HepG2 (cell line): ENCODE measurements around the gene STX1B. TPM values are rescaled to one million over a fixed set of nuclear protein-coding genes. Genes with fewer than 3 reads are reported as not detected.

Experiments used
- ERF ChIP-seq: IDR thresholded peaks from 2 replicates; pipeline ENCODE4 v1.6.1; 2018; ENCODE audit warnings: missing biosample characterization, missing genetic modification reagents
- GATA4 ChIP-seq: sonication (generic); IDR thresholded peaks from 2 replicates; pipeline ENCODE4 v1.6.1; 2016; ENCODE audit warnings: antibody characterized with exemption, low read depth, borderline replicate concordance
- GATAD2A ChIP-seq: IDR thresholded peaks from 2 replicates; pipeline ENCODE4 v1.6.1; 2016
- HCFC1 ChIP-seq: fragments of 150-350 bp; IDR thresholded peaks from 2 replicates; pipeline ENCODE4 v1.6.1; 2014; ENCODE audit warnings: low read depth, low read length
- HNF4A ChIP-seq: sonication (generic); formaldehyde crosslinking; IDR thresholded peaks from 2 replicates; pipeline ENCODE4 v1.4.0; 2020; ENCODE audit warnings: missing genetic modification reagents
- HOXD1 ChIP-seq: sonication (generic); formaldehyde crosslinking; IDR thresholded peaks from 2 replicates; pipeline ENCODE4 v1.5.0; 2020; ENCODE audit warnings: missing genetic modification reagents
- IKZF4 ChIP-seq: sonication (generic); formaldehyde crosslinking; IDR thresholded peaks from 2 replicates; pipeline ENCODE4 v1.5.1; 2020; ENCODE audit warnings: borderline replicate concordance, mild to moderate bottlenecking, low read depth, missing genetic modification reagents; ENCODE audit errors: not compliant biosample characterization
- KLF12 ChIP-seq: sonication (generic); formaldehyde crosslinking; IDR thresholded peaks from 2 replicates; pipeline ENCODE4 v1.4.0; 2020; ENCODE audit warnings: missing genetic modification reagents, borderline replicate concordance
- SOX6 ChIP-seq, 2 experiments: fragments of 450-650 bp in 1 of 2; sonication (generic) in 1 of 2; formaldehyde crosslinking in 1 of 2; IDR thresholded peaks; 2 replicates each; pipeline versions ENCODE4 v1.4.0 to v1.6.1; 2017 to 2020; ENCODE audit warnings: antibody characterized with exemption in 1 of 2, mild to moderate bottlenecking in 1 of 2, missing genetic modification reagents in 1 of 2
- ZNF350 ChIP-seq: sonication (generic); formaldehyde crosslinking; IDR thresholded peaks from 2 replicates; pipeline ENCODE4 v1.4.0; 2020; ENCODE audit warnings: mild to moderate bottlenecking, low read depth, missing genetic modification reagents, borderline replicate concordance
- ZNF703 ChIP-seq: sonication (generic); formaldehyde crosslinking; IDR thresholded peaks from 2 replicates; pipeline ENCODE4 v1.5.1; 2020; ENCODE audit warnings: missing genetic modification reagents, mild to moderate bottlenecking, moderate library complexity, borderline replicate concordance
- polyA plus RNA-seq, 8 experiments: library from polyadenylated mRNA; depleted of rRNA in 3 of 8; stranded (reverse) in 7 of 8; unstranded in 1 of 8; fragments of >200 nt; fragmentation: Illumina TruSeq in 4 of 8; extraction: Trizol in 4 of 8; gene quantifications; 2 replicates each; pipeline versions ENCODE4 v1.2.1 to v1.2.3, GENCODE V29; 2011 to 2016; ENCODE audit warnings: low read depth in 4 of 8, missing spikeins in 1 of 8, mixed read lengths in 1 of 8; ENCODE audit not compliant: insufficient read depth in 1 of 8
- total RNA-seq, 5 experiments: library from RNA; depleted of rRNA; stranded (reverse); fragments of >200 nt; fragmentation: Illumina TruSeq; extraction: Trizol; gene quantifications; 2 replicates each; pipeline ENCODE4 v1.2.3, GENCODE V29; 2016; ENCODE audit warnings: low read depth in 1 of 5
- TF ChIP-seq, protein P1 (sequence below), 2 experiments: sonication (generic) in 1 of 2; formaldehyde crosslinking in 1 of 2; IDR thresholded peaks; 2 replicates each; pipeline versions ENCODE4 v1.4.0 to v1.6.1; 2018 to 2020; ENCODE audit warnings: missing genetic modification reagents in 2 of 2, borderline replicate concordance in 1 of 2, low read depth in 1 of 2, mild to moderate bottlenecking in 1 of 2, missing biosample characterization in 1 of 2
- TF ChIP-seq, protein P2 (sequence below): sonication (generic); formaldehyde crosslinking; IDR thresholded peaks from 2 replicates; pipeline ENCODE4 v1.5.1; 2020; ENCODE audit warnings: mild to moderate bottlenecking, missing genetic modification reagents, moderate library complexity
- TF ChIP-seq, protein P3 (sequence below): sonication (generic); formaldehyde crosslinking; IDR thresholded peaks from 2 replicates; pipeline ENCODE4 v1.4.0; 2020; ENCODE audit warnings: missing genetic modification reagents, borderline replicate concordance
- TF ChIP-seq, protein P4 (sequence below): IDR thresholded peaks from 2 replicates; pipeline ENCODE4 v1.6.1; 2012; ENCODE audit warnings: inconsistent platforms
- TF ChIP-seq, protein P5 (sequence below): sonication (generic); formaldehyde crosslinking; IDR thresholded peaks from 2 replicates; pipeline ENCODE4 v1.9.0; 2022; ENCODE audit warnings: missing genetic modification reagents, mild to moderate bottlenecking, borderline replicate concordance
- TF ChIP-seq, protein P6 (sequence below): sonication (generic); formaldehyde crosslinking; IDR thresholded peaks from 2 replicates; pipeline ENCODE4 v1.8.0; 2023; ENCODE audit warnings: mild to moderate bottlenecking, missing genetic modification reagents

The STX1B gene
- total and polyA plus RNA-seq, 2 of the 13 experiments (the other 11 are each of a cell fraction or from before 2014, with no cell fraction given): 2.1 to 3.0 TPM

DNA sequence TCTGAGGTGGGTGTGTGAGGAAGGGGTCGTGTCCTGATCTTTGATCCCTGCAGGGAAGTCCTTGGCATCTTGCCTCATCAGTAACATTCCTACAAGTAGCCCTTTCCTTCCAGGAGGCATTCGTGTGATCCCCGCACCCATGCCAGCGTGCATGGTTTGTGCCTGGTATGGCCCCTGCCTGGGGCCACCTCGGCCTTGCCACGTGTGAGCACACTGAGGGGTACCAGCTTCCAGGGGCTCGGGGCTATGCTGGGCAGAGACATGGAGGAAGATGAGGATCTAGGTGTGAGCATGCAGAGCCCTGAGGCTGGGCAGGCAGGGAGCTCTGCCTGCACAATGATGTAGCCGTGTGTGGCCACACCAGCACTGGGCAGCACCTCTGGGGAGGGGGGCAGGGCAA, 19.4 kb downstream of the STX1B start (continued):
- TF ChIP-seq, protein P1, sequence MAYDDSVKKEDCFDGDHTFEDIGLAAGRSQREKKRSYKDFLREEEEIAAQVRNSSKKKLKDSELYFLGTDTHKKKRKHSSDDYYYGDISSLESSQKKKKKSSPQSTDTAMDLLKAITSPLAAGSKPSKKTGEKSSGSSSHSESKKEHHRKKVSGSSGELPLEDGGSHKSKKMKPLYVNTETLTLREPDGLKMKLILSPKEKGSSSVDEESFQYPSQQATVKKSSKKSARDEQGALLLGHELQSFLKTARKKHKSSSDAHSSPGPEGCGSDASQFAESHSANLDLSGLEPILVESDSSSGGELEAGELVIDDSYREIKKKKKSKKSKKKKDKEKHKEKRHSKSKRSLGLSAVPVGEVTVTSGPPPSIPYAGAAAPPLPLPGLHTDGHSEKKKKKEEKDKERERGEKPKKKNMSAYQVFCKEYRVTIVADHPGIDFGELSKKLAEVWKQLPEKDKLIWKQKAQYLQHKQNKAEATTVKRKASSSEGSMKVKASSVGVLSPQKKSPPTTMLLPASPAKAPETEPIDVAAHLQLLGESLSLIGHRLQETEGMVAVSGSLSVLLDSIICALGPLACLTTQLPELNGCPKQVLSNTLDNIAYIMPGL (CRISPR knock-in tag; IDR thresholded peaks at IDR 0.05; ENCODE audit: borderline replicate concordance in 1 of 2, low read depth in 1 of 2): no peak
- TF ChIP-seq ZNF703 (CRISPR knock-in tag): no peak
- no peak for TF ChIP-seq HCFC1
- TF ChIP-seq, protein P2, sequence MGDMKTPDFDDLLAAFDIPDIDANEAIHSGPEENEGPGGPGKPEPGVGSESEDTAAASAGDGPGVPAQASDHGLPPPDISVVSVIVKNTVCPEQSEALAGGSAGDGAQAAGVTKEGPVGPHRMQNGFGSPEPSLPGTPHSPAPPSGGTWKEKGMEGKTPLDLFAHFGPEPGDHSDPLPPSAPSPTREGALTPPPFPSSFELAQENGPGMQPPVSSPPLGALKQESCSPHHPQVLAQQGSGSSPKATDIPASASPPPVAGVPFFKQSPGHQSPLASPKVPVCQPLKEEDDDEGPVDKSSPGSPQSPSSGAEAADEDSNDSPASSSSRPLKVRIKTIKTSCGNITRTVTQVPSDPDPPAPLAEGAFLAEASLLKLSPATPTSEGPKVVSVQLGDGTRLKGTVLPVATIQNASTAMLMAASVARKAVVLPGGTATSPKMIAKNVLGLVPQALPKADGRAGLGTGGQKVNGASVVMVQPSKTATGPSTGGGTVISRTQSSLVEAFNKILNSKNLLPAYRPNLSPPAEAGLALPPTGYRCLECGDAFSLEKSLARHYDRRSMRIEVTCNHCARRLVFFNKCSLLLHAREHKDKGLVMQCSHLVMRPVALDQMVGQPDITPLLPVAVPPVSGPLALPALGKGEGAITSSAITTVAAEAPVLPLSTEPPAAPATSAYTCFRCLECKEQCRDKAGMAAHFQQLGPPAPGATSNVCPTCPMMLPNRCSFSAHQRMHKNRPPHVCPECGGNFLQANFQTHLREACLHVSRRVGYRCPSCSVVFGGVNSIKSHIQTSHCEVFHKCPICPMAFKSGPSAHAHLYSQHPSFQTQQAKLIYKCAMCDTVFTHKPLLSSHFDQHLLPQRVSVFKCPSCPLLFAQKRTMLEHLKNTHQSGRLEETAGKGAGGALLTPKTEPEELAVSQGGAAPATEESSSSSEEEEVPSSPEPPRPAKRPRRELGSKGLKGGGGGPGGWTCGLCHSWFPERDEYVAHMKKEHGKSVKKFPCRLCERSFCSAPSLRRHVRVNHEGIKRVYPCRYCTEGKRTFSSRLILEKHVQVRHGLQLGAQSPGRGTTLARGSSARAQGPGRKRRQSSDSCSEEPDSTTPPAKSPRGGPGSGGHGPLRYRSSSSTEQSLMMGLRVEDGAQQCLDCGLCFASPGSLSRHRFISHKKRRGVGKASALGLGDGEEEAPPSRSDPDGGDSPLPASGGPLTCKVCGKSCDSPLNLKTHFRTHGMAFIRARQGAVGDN (CRISPR knock-in tag): peak; percentile 46; the same call in 1 of the 2 replicates
- TF ChIP-seq IKZF4 (CRISPR knock-in tag): no peak
- no peak for TF ChIP-seq KLF12 (CRISPR knock-in tag)
- 0 out of 2 replicates have a peak, but pooled peaks have one; percentile 28 for TF ChIP-seq ZNF350 (CRISPR knock-in tag)
- TF ChIP-seq GATA4: no peak
- no peak for TF ChIP-seq SOX6 (IDR thresholded peaks at IDR 0.05)
- TF ChIP-seq SOX6 (CRISPR knock-in tag; IDR thresholded peaks at IDR 0.05): no peak
- TF ChIP-seq GATAD2A (CRISPR knock-in tag): no peak
- TF ChIP-seq, protein P3, sequence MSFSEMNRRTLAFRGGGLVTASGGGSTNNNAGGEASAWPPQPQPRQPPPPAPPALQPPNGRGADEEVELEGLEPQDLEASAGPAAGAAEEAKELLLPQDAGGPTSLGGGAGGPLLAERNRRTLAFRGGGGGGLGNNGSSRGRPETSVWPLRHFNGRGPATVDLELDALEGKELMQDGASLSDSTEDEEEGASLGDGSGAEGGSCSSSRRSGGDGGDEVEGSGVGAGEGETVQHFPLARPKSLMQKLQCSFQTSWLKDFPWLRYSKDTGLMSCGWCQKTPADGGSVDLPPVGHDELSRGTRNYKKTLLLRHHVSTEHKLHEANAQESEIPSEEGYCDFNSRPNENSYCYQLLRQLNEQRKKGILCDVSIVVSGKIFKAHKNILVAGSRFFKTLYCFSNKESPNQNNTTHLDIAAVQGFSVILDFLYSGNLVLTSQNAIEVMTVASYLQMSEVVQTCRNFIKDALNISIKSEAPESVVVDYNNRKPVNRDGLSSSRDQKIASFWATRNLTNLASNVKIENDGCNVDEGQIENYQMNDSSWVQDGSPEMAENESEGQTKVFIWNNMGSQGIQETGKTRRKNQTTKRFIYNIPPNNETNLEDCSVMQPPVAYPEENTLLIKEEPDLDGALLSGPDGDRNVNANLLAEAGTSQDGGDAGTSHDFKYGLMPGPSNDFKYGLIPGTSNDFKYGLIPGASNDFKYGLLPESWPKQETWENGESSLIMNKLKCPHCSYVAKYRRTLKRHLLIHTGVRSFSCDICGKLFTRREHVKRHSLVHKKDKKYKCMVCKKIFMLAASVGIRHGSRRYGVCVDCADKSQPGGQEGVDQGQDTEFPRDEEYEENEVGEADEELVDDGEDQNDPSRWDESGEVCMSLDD: no peak
- TF ChIP-seq, protein P4, sequence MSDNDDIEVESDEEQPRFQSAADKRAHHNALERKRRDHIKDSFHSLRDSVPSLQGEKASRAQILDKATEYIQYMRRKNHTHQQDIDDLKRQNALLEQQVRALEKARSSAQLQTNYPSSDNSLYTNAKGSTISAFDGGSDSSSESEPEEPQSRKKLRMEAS: no peak
- TF ChIP-seq ERF: no peak
- TF ChIP-seq, protein P5, sequence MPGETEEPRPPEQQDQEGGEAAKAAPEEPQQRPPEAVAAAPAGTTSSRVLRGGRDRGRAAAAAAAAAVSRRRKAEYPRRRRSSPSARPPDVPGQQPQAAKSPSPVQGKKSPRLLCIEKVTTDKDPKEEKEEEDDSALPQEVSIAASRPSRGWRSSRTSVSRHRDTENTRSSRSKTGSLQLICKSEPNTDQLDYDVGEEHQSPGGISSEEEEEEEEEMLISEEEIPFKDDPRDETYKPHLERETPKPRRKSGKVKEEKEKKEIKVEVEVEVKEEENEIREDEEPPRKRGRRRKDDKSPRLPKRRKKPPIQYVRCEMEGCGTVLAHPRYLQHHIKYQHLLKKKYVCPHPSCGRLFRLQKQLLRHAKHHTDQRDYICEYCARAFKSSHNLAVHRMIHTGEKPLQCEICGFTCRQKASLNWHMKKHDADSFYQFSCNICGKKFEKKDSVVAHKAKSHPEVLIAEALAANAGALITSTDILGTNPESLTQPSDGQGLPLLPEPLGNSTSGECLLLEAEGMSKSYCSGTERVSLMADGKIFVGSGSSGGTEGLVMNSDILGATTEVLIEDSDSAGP (CRISPR knock-in tag): 0 out of 2 replicates have a peak, but pooled peaks have one; percentile 9
- TF ChIP-seq, protein P6, sequence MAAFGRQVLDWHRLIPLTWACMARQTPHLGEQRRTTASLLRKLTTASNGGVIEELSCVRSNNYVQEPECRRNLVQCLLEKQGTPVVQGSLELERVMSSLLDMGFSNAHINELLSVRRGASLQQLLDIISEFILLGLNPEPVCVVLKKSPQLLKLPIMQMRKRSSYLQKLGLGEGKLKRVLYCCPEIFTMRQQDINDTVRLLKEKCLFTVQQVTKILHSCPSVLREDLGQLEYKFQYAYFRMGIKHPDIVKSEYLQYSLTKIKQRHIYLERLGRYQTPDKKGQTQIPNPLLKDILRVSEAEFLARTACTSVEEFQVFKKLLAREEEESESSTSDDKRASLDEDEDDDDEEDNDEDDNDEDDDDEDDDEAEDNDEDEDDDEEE (CRISPR knock-in tag): no peak
- TF ChIP-seq HNF4A: peak; percentile 13; the same call in 1 of the 2 replicates
- TF ChIP-seq HOXD1: no peak
